ENCODE results near the gene ACSL1. TPM values are rescaled to one million over a fixed set of nuclear protein-coding genes. Genes with fewer than 3 reads are reported as not detected.

ACSL1 gene
- total RNA-seq, 1 donor from 2014 or later = 42.9 TPM

GRCh38 chr4:184796906-184797305, 28.9 kb downstream of the ACSL1 start:
- H3K27me3 ChIP-seq (ENCODE audit: control insufficient read depth, insufficient read depth, low read length) = no peaks in the 10 kb centered on the region
- TF ChIP-seq CTCF (IDR thresholded peaks at IDR 0.05; ENCODE audit: insufficient read depth, low read length, poor library complexity, severe bottlenecking) = no peak
- no peak overlapping the region for H3K4me3 ChIP-seq (ENCODE audit: low read depth, low read length)
- DNase-seq (ENCODE audit: low read depth) = no peak
- H3K36me3 ChIP-seq (ENCODE audit: control insufficient read depth, insufficient read depth, low read length) = peaks cover 2% of the 10 kb centered on the region

GRCh38 chr4:184795214-184795844, 30.4 kb downstream of the ACSL1 start:
- Histone ChIP-seq H3K27me3 (ENCODE audit: control insufficient read depth, insufficient read depth, low read length) (no peaks in the 10 kb centered on the region), H3K4me3 (ENCODE audit: low read depth, low read length) (no peak overlapping the region), H3K36me3 (ENCODE audit: control insufficient read depth, insufficient read depth, low read length) (peaks cover 2% of the 10 kb centered on the region)
- TF ChIP-seq CTCF (IDR thresholded peaks at IDR 0.05; ENCODE audit: insufficient read depth, low read length, poor library complexity, severe bottlenecking) = no peak
- DNase-seq (ENCODE audit: low read depth) = no peak

GRCh38 chr4:184794470-184794869, 31.3 kb downstream of the ACSL1 start:
- peaks cover 1% of the 10 kb centered on the region for H3K36me3 ChIP-seq (ENCODE audit: control insufficient read depth, insufficient read depth, low read length)
- no peak for DNase-seq (ENCODE audit: low read depth)
- no peak overlapping the region for H3K4me3 ChIP-seq (ENCODE audit: low read depth, low read length)
- H3K27me3 ChIP-seq (ENCODE audit: control insufficient read depth, insufficient read depth, low read length) = no peaks in the 10 kb centered on the region
- no peak for TF ChIP-seq CTCF (IDR thresholded peaks at IDR 0.05; ENCODE audit: insufficient read depth, low read length, poor library complexity, severe bottlenecking)

GRCh38 chr4:184793735-184794355, 31.9 kb downstream of the ACSL1 start:
- H3K4me3 ChIP-seq (ENCODE audit: low read depth, low read length) = no peak overlapping the region
- DNase-seq (ENCODE audit: low read depth) = no peak
- no peak for TF ChIP-seq CTCF (IDR thresholded peaks at IDR 0.05; ENCODE audit: insufficient read depth, low read length, poor library complexity, severe bottlenecking)
- no peaks in the 10 kb centered on the region for H3K27me3 ChIP-seq (ENCODE audit: control insufficient read depth, insufficient read depth, low read length)
- H3K36me3 ChIP-seq (ENCODE audit: control insufficient read depth, insufficient read depth, low read length) = peaks cover under 1% of the 10 kb centered on the region

GRCh38 chr4:184792950-184793555, 32.7 kb downstream of the ACSL1 start:
- peak; percentile 99 for DNase-seq (ENCODE audit: low read depth)
- H3K36me3 ChIP-seq (ENCODE audit: control insufficient read depth, insufficient read depth, low read length) = no peaks in the 10 kb centered on the region
- no peaks in the 10 kb centered on the region for H3K27me3 ChIP-seq (ENCODE audit: control insufficient read depth, insufficient read depth, low read length)
- H3K4me3 ChIP-seq (ENCODE audit: low read depth, low read length) = no peak overlapping the region
- no peak for TF ChIP-seq CTCF (IDR thresholded peaks at IDR 0.05; ENCODE audit: insufficient read depth, low read length, poor library complexity, severe bottlenecking)

Measured in kidney epithelial cell (primary cell).